GM06990 (cell line): ENCODE measurements around the gene SIX2.

Experiments
- DNase-seq: peaks from one replicate; pipeline ENCODE4 v3.0.0-alpha.2; 2011; ENCODE audit not compliant: insufficient read length; ENCODE audit errors: extremely low read depth
- H3K27me3 ChIP-seq: replicated peaks from 2 replicates; pipeline ENCODE4 v1.6.0; 2011; ENCODE audit warnings: low read length; ENCODE audit not compliant: control insufficient read depth, insufficient read depth
- H3K36me3 ChIP-seq: 2 replicates; pipeline ENCODE4 v1.5.1; 2011; ENCODE audit warnings: low read length; ENCODE audit not compliant: control insufficient read depth, insufficient read depth
- H3K4me3 ChIP-seq: replicated peaks from 2 replicates; pipeline ENCODE4 v1.5.1; 2011; ENCODE audit warnings: low read depth, mild to moderate bottlenecking, control low read depth, low read length
- CTCF ChIP-seq: IDR thresholded peaks from 2 replicates; pipeline ENCODE4 v1.5.1; 2011; ENCODE audit warnings: low read length, control low read depth, mild to moderate bottlenecking, inconsistent platforms; ENCODE audit not compliant: insufficient read depth, poor library complexity, severe bottlenecking

The SIX2 gene

DNA sequence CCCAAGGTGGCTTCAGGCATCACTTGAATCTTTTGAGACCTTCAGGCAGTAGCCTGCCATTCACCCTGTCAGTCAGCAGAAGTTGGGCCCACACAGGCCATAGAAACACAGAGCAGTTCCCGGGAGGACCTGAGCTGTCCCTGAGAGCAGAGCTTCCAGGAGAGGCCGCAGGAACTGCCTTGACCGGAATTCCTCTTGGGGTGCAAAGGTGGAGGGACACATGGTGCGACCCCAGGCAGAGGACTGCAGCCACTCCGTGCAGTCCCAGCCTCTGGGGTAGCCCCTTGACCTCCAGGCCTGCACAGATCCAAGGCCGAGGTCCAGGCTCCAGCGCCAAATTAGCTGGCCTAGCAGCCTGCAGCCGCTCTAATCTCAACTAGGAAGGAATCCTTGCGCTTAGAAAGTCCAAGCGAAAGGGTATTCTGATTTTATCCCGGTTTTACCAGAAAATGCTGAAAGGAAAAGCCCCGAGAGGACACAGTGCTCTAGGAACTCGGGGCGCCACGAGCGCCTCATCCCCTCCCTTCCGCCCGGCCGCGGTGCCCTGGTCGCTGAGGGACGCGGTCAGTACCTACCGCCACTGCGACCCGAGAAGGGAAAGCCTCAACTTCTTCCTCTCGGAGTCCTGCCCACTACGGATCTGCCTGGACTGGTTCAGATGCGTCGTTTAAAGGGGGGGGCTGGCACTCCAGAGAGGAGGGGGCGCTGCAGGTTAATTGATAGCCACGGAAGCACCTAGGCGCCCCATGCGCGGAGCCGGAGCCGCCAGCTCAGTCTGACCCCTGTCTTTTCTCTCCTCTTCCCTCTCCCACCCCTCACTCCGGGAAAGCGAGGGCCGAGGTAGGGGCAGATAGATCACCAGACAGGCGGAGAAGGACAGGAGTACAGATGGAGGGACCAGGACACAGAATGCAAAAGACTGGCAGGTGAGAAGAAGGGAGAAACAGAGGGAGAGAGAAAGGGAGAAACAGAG is 5.4 kb downstream of the SIX2 start:
- no peaks in the 10 kb centered on the region for H3K36me3 ChIP-seq
- H3K27me3 ChIP-seq = peaks cover 10% of the 10 kb centered on the region
- DNase-seq = no peak
- no peak overlapping the region for H3K4me3 ChIP-seq
- no peak for TF ChIP-seq CTCF

- Histone ChIP-seq H3K27me3 (peaks cover 10% of the 10 kb centered on the region), H3K4me3 (no peak overlapping the region), H3K36me3 (no peaks in the 10 kb centered on the region)
- TF ChIP-seq CTCF = no peak
- no peak for DNase-seq
These were observed 6.6 kb downstream of the SIX2 start for GRCh38 chr2:45002686-45003085.

DNA sequence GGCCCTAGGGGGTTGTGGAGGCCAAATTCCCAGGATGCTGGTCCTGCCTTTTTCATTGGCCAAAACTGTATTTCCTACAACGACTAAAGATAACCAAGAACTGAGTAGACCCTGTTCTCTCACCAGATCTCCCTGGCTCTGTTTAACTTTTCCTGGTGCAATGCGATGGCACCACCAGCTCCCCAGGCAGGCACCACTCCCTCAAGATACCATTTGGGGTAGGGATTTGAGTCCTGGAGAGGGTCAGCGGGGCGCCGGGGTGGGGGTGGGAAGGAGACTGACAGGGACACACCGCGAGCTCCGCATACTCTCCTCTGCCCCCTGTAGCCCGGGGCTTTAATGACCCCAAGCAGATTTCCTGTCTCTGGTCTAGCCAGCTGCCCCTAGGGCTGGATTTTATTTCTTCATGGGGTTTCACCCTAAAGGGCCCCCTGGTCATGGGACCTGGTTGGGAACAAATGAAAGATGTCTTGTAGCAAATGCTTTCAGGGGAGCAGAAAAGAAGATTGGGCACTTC is 7.3 kb downstream of the SIX2 start:
- peak; percentile 13 for TF ChIP-seq CTCF

GRCh38 chr2:45000921-45001868 is 8.1 kb downstream of the SIX2 start:
- no peaks in the 10 kb centered on the region for H3K36me3 ChIP-seq
- no peak overlapping the region for H3K4me3 ChIP-seq
- no peak for DNase-seq
- peaks cover 11% of the 10 kb centered on the region for H3K27me3 ChIP-seq
- TF ChIP-seq CTCF = no peak

More for the DNA sequence above, 7.3 kb downstream of the SIX2 start:
- Histone ChIP-seq H3K36me3 (no peaks in the 10 kb centered on the region), H3K27me3 (peaks cover 11% of the 10 kb centered on the region), H3K4me3 (no peak overlapping the region)
- no peak for DNase-seq

DNA sequence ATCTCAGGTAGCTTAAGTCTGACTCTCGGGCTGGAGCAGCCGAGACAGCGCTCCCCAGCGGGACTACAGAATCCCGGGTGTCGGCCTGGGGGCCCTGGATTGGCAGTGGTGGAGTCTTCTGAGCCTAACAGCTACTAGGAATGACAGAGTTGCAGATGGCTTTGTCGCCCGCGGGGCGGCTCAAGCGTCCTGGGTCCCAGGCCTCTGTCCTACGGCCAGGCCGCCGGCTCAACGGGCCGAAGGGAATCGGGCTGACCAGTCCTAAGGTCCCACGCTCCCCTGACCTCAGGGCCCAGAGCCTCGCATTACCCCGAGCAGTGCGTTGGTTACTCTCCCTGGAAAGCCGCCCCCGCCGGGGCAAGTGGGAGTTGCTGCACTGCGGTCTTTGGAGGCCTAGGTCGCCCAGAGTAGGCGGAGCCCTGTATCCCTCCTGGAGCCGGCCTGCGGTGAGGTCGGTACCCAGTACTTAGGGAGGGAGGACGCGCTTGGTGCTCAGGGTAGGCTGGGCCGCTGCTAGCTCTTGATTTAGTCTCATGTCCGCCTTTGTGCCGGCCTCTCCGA is 8.8 kb downstream of the SIX2 start:
- peaks cover 11% of the 10 kb centered on the region for H3K27me3 ChIP-seq
- no peak overlapping the region for H3K4me3 ChIP-seq
- DNase-seq = no peak
- TF ChIP-seq CTCF = no peak
- no peaks in the 10 kb centered on the region for H3K36me3 ChIP-seq
